Measurements from ENCODE around the gene GATA5. TPM values are rescaled to one million over a fixed set of nuclear protein-coding genes. Genes with fewer than 3 reads are reported as not detected.
A peak's percentile ranks its signal among the peaks of the same experiment; 100 is the strongest.

GATA5 gene
- total RNA-seq, 1 experiment from 2014 or later = 1.4 TPM

DNA sequence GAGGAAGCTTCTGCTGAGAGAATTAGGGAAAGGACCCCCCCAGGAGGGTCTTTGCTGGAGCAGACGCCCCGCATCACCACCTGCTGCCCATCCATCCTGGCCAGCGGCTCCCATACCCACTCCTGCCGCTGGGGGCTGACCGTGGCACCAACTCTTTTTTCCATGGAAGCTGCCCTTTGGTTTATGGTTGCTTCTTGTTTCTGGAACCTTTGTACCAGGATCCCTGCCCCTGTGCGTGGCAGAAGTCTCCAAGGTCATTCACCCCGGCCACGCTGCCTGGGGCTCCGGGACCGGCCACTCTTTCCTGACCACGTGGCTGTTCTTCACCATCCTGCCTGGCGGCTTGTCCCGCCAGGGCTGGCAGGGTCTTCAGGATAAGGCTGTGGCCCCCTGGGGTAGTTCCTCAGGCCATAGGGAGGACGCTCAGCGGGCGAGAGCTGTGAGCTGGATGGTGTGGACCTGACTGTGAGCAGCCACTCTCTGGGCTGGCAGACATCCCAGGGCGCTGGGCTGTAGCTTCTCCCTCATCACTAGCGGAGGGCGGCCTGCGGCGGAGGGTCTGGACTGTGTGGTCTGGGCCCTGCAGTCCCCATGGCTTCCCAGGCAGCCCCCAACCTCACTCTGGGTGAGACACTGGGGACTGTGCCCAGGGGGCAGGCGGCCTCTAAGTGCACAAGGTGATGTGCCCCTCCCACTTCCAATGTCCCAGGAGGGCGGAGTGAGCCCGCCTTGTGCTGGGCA lies 25.7 kb downstream of the GATA5 start (continued):
- TF ChIP-seq, protein P1, sequence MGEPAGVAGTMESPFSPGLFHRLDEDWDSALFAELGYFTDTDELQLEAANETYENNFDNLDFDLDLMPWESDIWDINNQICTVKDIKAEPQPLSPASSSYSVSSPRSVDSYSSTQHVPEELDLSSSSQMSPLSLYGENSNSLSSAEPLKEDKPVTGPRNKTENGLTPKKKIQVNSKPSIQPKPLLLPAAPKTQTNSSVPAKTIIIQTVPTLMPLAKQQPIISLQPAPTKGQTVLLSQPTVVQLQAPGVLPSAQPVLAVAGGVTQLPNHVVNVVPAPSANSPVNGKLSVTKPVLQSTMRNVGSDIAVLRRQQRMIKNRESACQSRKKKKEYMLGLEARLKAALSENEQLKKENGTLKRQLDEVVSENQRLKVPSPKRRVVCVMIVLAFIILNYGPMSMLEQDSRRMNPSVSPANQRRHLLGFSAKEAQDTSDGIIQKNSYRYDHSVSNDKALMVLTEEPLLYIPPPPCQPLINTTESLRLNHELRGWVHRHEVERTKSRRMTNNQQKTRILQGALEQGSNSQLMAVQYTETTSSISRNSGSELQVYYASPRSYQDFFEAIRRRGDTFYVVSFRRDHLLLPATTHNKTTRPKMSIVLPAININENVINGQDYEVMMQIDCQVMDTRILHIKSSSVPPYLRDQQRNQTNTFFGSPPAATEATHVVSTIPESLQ (CRISPR knock-in tag; IDR thresholded peaks at IDR 0.05) = no peak
- no peak for TF ChIP-seq ZNF263 (CRISPR knock-in tag; IDR thresholded peaks at IDR 0.05; ENCODE audit: low read depth)

DNA sequence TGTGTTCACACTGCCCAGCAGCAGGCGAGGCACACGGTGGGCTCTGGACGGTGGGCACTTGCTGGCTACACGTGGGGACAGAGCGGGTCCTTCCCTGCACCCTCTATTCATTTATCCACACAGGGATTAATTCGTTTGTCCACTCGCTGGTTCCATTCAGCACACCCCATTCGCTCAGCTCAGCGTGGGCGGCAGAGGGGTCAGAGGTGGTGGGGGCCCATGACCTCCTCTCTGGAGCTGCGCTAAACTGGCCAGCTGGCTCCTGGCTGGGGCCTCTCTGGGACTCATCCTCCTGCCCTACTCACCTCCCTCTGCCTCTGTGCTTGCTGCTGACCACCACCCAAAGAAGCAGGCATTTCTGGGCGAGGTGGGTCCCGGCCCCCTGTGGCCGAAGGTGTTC lies 27.0 kb downstream of the GATA5 start:
- ChIA-PET CTCF (interaction anchor here (0.8 to 2.1 kb wide), 3 partner anchors 29 to 51 kb away, joined by 4 to 7 read pairs (median 5); no protein-coding TSS in a partner anchor), POLR2A (no interaction called here)
- ATAC-seq (no peak), DNase-seq (ENCODE audit: low spot score) (no peak)
- no peak overlapping the region for H3K4me3 Mint-ChIP-seq
- H3K27ac Mint-ChIP-seq = no peak overlapping the region
- H3K36me3 Mint-ChIP-seq = no peaks in the 10 kb centered on the region
- no peaks in the 10 kb centered on the region for H3K27me3 Mint-ChIP-seq (ENCODE audit: low read depth)
- TF ChIP-seq NR1H2 (CRISPR knock-in tag; IDR thresholded peaks at IDR 0.05) = no peak
- TF ChIP-seq, protein P2, sequence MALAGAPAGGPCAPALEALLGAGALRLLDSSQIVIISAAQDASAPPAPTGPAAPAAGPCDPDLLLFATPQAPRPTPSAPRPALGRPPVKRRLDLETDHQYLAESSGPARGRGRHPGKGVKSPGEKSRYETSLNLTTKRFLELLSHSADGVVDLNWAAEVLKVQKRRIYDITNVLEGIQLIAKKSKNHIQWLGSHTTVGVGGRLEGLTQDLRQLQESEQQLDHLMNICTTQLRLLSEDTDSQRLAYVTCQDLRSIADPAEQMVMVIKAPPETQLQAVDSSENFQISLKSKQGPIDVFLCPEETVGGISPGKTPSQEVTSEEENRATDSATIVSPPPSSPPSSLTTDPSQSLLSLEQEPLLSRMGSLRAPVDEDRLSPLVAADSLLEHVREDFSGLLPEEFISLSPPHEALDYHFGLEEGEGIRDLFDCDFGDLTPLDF (CRISPR knock-in tag; IDR thresholded peaks at IDR 0.05) = no peak
- H3K9me3 Mint-ChIP-seq = peaks cover 3% of the 10 kb centered on the region; the same call in 1 of the 2 replicates
- H3K4me1 Mint-ChIP-seq = no peaks in the 10 kb centered on the region

DNA sequence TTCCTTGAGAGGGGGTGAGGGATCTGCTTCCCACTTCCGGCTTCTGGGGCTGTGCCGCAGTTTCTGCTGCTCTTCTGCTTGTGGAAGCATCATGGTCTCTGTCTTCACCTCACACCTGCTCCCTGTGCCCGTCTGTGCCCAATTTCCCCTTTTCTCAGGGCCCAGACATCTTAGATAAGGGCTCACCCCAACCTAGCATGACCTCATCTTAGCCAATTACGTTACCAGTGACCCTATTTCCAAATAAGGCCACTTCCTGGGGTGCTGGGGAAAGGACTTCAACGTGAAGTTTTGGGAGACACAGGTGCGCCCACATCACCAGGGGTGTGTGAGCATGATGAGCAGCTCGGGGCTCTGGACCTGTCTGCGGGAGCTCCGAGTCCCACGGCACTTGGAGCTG lies 27.8 kb downstream of the GATA5 start:
- peaks cover 4% of the 10 kb centered on the region; the same call in 1 of the 2 replicates for H3K9me3 Mint-ChIP-seq
- no peaks in the 10 kb centered on the region for H3K36me3 Mint-ChIP-seq
- H3K27ac Mint-ChIP-seq = peak overlapping the region; percentile 49; the same call in 1 of the 2 replicates
- TF ChIP-seq ATF1 (CRISPR knock-in tag; IDR thresholded peaks at IDR 0.05) = no peak
- no peak for TF ChIP-seq GABPB1 (CRISPR knock-in tag; IDR thresholded peaks at IDR 0.05)
- no peak for TF ChIP-seq OVOL2 (CRISPR knock-in tag; IDR thresholded peaks at IDR 0.05; ENCODE audit: borderline replicate concordance)
- TF ChIP-seq ELF4 (CRISPR knock-in tag; IDR thresholded peaks at IDR 0.05; ENCODE audit: low read depth) = no peak
- TF ChIP-seq, protein P3, sequence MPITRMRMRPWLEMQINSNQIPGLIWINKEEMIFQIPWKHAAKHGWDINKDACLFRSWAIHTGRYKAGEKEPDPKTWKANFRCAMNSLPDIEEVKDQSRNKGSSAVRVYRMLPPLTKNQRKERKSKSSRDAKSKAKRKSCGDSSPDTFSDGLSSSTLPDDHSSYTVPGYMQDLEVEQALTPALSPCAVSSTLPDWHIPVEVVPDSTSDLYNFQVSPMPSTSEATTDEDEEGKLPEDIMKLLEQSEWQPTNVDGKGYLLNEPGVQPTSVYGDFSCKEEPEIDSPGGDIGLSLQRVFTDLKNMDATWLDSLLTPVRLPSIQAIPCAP (CRISPR knock-in tag; IDR thresholded peaks at IDR 0.05) = no peak
- TF ChIP-seq, protein P4, sequence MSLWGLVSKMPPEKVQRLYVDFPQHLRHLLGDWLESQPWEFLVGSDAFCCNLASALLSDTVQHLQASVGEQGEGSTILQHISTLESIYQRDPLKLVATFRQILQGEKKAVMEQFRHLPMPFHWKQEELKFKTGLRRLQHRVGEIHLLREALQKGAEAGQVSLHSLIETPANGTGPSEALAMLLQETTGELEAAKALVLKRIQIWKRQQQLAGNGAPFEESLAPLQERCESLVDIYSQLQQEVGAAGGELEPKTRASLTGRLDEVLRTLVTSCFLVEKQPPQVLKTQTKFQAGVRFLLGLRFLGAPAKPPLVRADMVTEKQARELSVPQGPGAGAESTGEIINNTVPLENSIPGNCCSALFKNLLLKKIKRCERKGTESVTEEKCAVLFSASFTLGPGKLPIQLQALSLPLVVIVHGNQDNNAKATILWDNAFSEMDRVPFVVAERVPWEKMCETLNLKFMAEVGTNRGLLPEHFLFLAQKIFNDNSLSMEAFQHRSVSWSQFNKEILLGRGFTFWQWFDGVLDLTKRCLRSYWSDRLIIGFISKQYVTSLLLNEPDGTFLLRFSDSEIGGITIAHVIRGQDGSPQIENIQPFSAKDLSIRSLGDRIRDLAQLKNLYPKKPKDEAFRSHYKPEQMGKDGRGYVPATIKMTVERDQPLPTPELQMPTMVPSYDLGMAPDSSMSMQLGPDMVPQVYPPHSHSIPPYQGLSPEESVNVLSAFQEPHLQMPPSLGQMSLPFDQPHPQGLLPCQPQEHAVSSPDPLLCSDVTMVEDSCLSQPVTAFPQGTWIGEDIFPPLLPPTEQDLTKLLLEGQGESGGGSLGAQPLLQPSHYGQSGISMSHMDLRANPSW (CRISPR knock-in tag; conservative IDR thresholded peaks at IDR 0.05; ENCODE audit: low read depth) = no peak
- TF ChIP-seq, protein P5, sequence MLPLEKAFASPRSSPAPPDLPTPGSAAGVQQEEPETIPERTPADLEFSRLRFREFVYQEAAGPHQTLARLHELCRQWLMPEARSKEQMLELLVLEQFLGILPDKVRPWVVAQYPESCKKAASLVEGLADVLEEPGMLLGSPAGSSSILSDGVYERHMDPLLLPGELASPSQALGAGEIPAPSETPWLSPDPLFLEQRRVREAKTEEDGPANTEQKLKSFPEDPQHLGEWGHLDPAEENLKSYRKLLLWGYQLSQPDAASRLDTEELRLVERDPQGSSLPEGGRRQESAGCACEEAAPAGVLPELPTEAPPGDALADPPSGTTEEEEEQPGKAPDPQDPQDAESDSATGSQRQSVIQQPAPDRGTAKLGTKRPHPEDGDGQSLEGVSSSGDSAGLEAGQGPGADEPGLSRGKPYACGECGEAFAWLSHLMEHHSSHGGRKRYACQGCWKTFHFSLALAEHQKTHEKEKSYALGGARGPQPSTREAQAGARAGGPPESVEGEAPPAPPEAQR (CRISPR knock-in tag; IDR thresholded peaks at IDR 0.05) = no peak
- TF ChIP-seq, protein P1 (CRISPR knock-in tag; IDR thresholded peaks at IDR 0.05) = no peak
- TF ChIP-seq NR1H2 (CRISPR knock-in tag; IDR thresholded peaks at IDR 0.05) = no peak
- TF ChIP-seq ZNF121 (CRISPR knock-in tag; IDR thresholded peaks at IDR 0.05) = no peak
- TF ChIP-seq, protein P6, sequence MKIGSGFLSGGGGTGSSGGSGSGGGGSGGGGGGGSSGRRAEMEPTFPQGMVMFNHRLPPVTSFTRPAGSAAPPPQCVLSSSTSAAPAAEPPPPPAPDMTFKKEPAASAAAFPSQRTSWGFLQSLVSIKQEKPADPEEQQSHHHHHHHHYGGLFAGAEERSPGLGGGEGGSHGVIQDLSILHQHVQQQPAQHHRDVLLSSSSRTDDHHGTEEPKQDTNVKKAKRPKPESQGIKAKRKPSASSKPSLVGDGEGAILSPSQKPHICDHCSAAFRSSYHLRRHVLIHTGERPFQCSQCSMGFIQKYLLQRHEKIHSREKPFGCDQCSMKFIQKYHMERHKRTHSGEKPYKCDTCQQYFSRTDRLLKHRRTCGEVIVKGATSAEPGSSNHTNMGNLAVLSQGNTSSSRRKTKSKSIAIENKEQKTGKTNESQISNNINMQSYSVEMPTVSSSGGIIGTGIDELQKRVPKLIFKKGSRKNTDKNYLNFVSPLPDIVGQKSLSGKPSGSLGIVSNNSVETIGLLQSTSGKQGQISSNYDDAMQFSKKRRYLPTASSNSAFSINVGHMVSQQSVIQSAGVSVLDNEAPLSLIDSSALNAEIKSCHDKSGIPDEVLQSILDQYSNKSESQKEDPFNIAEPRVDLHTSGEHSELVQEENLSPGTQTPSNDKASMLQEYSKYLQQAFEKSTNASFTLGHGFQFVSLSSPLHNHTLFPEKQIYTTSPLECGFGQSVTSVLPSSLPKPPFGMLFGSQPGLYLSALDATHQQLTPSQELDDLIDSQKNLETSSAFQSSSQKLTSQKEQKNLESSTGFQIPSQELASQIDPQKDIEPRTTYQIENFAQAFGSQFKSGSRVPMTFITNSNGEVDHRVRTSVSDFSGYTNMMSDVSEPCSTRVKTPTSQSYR (CRISPR knock-in tag; IDR thresholded peaks at IDR 0.05) = no peak
- CTCF ChIA-PET = interaction anchor here (1.6 kb wide), 1 partner anchor 38 kb away, joined by 5 read pairs; no protein-coding TSS in a partner anchor
- POLR2A ChIA-PET = no interaction called here
- H3K27me3 Mint-ChIP-seq (ENCODE audit: low read depth) = no peaks in the 10 kb centered on the region
- DNase-seq (ENCODE audit: low spot score) = no peak
- H3K4me3 Mint-ChIP-seq = no peak overlapping the region
- no peak for ATAC-seq
- H3K4me1 Mint-ChIP-seq = no peaks in the 10 kb centered on the region

Data from WTC11 (cell line).